Measurements from ENCODE around the gene HERC5. TPM values are rescaled to one million over a fixed set of nuclear protein-coding genes. Genes with fewer than 3 reads are reported as not detected.
"Not testable (repeated sequence)": the region's sequence is repeated elsewhere in the genome, so short reads cannot be mapped to it uniquely, and the experiment has no call there.

The HERC5 gene
- total RNA-seq, 1 donor from 2014 or later: 23.0 TPM

GRCh38 chr4:88447371-88448095 lies 9.4 kb upstream of the HERC5 start:
- no peak overlapping the region for H3K27ac Mint-ChIP-seq (ENCODE audit: unreplicated experiment)
- Histone ChIP-seq H3K4me2 (ENCODE audit: low read length) (no peak overlapping the region), H3K36me3 (ENCODE audit: insufficient read depth, low read length) (no peaks in the 10 kb centered on the region), H4K20me1 (ENCODE audit: insufficient read depth, low read length) (no peaks in the 10 kb centered on the region), H3K27me3 (ENCODE audit: insufficient read depth, low read length) (no peaks in the 10 kb centered on the region), H3K79me2 (ENCODE audit: insufficient read depth, low read length) (no peaks in the 10 kb centered on the region), H3K4me3 (ENCODE audit: insufficient read depth, low read depth, low read length) (no peak overlapping the region), H3K9ac (ENCODE audit: low read length) (no peak overlapping the region), H3K9me3 (ENCODE audit: insufficient read depth, low read depth, low read length) (no peaks in the 10 kb centered on the region), H2AFZ (ENCODE audit: low read depth, low read length) (no peak overlapping the region), H3K4me1 (ENCODE audit: insufficient read depth, low read length) (no peaks in the 10 kb centered on the region), H3K27ac (ENCODE audit: low read depth, low read length) (no peak overlapping the region)
- peaks cover 1% of the 10 kb centered on the region for H3K9me3 Mint-ChIP-seq (ENCODE audit: unreplicated experiment)
- H3K27me3 Mint-ChIP-seq (ENCODE audit: low read depth, unreplicated experiment): no peaks in the 10 kb centered on the region
- H3K36me3 Mint-ChIP-seq (ENCODE audit: low read depth, unreplicated experiment): peaks cover 10% of the 10 kb centered on the region
- DNase-seq (ENCODE audit: low read depth): no peak
- peaks cover 3% of the 10 kb centered on the region for H3K4me1 Mint-ChIP-seq (ENCODE audit: low read depth, unreplicated experiment)
- no peak overlapping the region for H3K4me3 Mint-ChIP-seq (ENCODE audit: unreplicated experiment)
- TF ChIP-seq, protein P1, sequence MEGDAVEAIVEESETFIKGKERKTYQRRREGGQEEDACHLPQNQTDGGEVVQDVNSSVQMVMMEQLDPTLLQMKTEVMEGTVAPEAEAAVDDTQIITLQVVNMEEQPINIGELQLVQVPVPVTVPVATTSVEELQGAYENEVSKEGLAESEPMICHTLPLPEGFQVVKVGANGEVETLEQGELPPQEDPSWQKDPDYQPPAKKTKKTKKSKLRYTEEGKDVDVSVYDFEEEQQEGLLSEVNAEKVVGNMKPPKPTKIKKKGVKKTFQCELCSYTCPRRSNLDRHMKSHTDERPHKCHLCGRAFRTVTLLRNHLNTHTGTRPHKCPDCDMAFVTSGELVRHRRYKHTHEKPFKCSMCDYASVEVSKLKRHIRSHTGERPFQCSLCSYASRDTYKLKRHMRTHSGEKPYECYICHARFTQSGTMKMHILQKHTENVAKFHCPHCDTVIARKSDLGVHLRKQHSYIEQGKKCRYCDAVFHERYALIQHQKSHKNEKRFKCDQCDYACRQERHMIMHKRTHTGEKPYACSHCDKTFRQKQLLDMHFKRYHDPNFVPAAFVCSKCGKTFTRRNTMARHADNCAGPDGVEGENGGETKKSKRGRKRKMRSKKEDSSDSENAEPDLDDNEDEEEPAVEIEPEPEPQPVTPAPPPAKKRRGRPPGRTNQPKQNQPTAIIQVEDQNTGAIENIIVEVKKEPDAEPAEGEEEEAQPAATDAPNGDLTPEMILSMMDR (IDR thresholded peaks at IDR 0.05; ENCODE audit: insufficient read depth, low read depth, low read length): no peak
- TF ChIP-seq EZH2 (IDR thresholded peaks at IDR 0.05; ENCODE audit: insufficient read depth, low read length): no peak
- no peak for FAIRE-seq

GRCh38 chr4:88448211-88448765 lies 8.6 kb upstream of the HERC5 start:
- H3K9ac ChIP-seq (ENCODE audit: low read length); H3K4me2 ChIP-seq (ENCODE audit: low read length); H3K27ac ChIP-seq (ENCODE audit: low read depth, low read length); H3K4me1 Mint-ChIP-seq (ENCODE audit: low read depth, unreplicated experiment); H3K79me2 ChIP-seq (ENCODE audit: insufficient read depth, low read length); H3K27me3 Mint-ChIP-seq (ENCODE audit: low read depth, unreplicated experiment); DNase-seq (ENCODE audit: low read depth); H3K9me3 ChIP-seq (ENCODE audit: insufficient read depth, low read depth, low read length); H3K27ac Mint-ChIP-seq (ENCODE audit: unreplicated experiment); H3K9me3 Mint-ChIP-seq (ENCODE audit: unreplicated experiment); H4K20me1 ChIP-seq (ENCODE audit: insufficient read depth, low read length); H3K36me3 ChIP-seq (ENCODE audit: insufficient read depth, low read length); H3K4me3 ChIP-seq (ENCODE audit: insufficient read depth, low read depth, low read length); H3K4me3 Mint-ChIP-seq (ENCODE audit: unreplicated experiment); FAIRE-seq; H3K4me1 ChIP-seq (ENCODE audit: insufficient read depth, low read length); H3K27me3 ChIP-seq (ENCODE audit: insufficient read depth, low read length); H2AFZ ChIP-seq (ENCODE audit: low read depth, low read length); H3K36me3 Mint-ChIP-seq (ENCODE audit: low read depth, unreplicated experiment): not testable (repeated sequence)

DNA sequence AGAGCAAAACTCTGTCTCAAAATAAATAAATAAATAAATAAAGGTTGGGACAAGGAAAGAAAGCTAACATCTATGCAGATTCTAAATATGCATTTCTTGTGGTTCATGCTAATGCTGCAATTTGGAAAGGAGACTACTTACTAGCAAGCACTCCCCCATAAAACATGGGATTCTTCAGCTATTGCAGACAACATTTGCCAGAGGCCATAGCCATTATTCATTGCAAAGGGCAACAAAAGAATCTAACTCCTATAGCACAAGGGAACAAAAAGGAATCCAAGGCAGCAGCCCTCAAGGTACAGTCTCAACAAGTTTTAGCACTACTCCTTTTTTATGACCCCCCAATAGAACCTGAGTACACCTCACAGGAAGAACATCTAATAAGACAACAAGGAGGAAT lies 8.0 kb upstream of the HERC5 start:
- H3K4me3 Mint-ChIP-seq (ENCODE audit: unreplicated experiment): no peak overlapping the region
- no peak overlapping the region for H3K4me3 ChIP-seq (ENCODE audit: insufficient read depth, low read depth, low read length)
- no peaks in the 10 kb centered on the region for H3K4me1 ChIP-seq (ENCODE audit: insufficient read depth, low read length)
- H3K4me1 Mint-ChIP-seq (ENCODE audit: low read depth, unreplicated experiment): peaks cover 3% of the 10 kb centered on the region
- no peaks in the 10 kb centered on the region for H4K20me1 ChIP-seq (ENCODE audit: insufficient read depth, low read length)
- no peak overlapping the region for H3K9ac ChIP-seq (ENCODE audit: low read length)
- FAIRE-seq (no peak), DNase-seq (ENCODE audit: low read depth) (no peak)
- no peak for TF ChIP-seq EZH2 (IDR thresholded peaks at IDR 0.05; ENCODE audit: insufficient read depth, low read length)
- TF ChIP-seq, protein P1 (IDR thresholded peaks at IDR 0.05; ENCODE audit: insufficient read depth, low read depth, low read length): no peak
- H3K27ac Mint-ChIP-seq (ENCODE audit: unreplicated experiment): no peak overlapping the region
- H3K9me3 Mint-ChIP-seq (ENCODE audit: unreplicated experiment): peaks cover 2% of the 10 kb centered on the region
- no peaks in the 10 kb centered on the region for H3K36me3 ChIP-seq (ENCODE audit: insufficient read depth, low read length)
- H3K79me2 ChIP-seq (ENCODE audit: insufficient read depth, low read length): no peaks in the 10 kb centered on the region
- H3K27ac ChIP-seq (ENCODE audit: low read depth, low read length): no peak overlapping the region
- H3K27me3 ChIP-seq (ENCODE audit: insufficient read depth, low read length): no peaks in the 10 kb centered on the region
- H3K27me3 Mint-ChIP-seq (ENCODE audit: low read depth, unreplicated experiment): no peaks in the 10 kb centered on the region
- no peak overlapping the region for H2AFZ ChIP-seq (ENCODE audit: low read depth, low read length)
- no peaks in the 10 kb centered on the region for H3K9me3 ChIP-seq (ENCODE audit: insufficient read depth, low read depth, low read length)
- no peak overlapping the region for H3K4me2 ChIP-seq (ENCODE audit: low read length)
- peaks cover 3% of the 10 kb centered on the region for H3K36me3 Mint-ChIP-seq (ENCODE audit: low read depth, unreplicated experiment)
